ENCODE data around the gene AMY2B.
"Not testable (repeated sequence)": the region's sequence is repeated elsewhere in the genome, so short reads cannot be mapped to it uniquely, and the experiment has no call there.

The AMY2B gene

DNA sequence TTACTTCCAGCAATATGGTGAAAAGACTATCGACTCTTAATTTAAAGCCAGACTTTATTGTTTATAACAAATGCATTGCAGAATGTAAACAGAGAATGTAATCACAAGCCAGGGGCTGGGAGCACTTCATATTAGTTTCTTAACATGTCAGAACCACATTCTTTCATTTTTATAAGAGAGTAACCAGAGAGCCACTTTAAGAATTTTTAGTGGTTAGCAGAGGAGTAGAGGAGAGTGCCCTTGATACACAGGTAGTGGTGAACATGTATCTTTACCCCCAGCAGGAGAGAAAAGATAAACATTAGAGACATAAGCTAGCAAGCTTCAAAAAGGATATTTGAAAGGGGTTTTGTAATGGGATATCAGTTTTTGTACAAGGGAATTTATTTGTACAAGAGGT lies 11.1 kb downstream of the AMY2B start:
- Histone ChIP-seq H2AFZ (ENCODE audit: low read depth, low read length) (no peak overlapping the region), H3K79me2 (ENCODE audit: low read length) (no peaks in the 10 kb centered on the region), H3K4me3 (ENCODE audit: low read length) (no peak overlapping the region), H3K9me3 (ENCODE audit: insufficient read depth, low read length) (no peaks in the 10 kb centered on the region), H3K4me2 (ENCODE audit: low read length) (no peak overlapping the region), H3K36me3 (replicated peaks; ENCODE audit: low read depth, low read length) (no peaks in the 10 kb centered on the region), H3K9ac (ENCODE audit: low read length) (no peak overlapping the region), H3K27me3 (ENCODE audit: low read depth, low read length) (no peaks in the 10 kb centered on the region), H4K20me1 (ENCODE audit: insufficient read depth, low read length) (no peaks in the 10 kb centered on the region), H3K4me1 (ENCODE audit: low read length) (no peaks in the 10 kb centered on the region), H3K27ac (ENCODE audit: low read length) (no peak overlapping the region)
- TF ChIP-seq, protein P1, sequence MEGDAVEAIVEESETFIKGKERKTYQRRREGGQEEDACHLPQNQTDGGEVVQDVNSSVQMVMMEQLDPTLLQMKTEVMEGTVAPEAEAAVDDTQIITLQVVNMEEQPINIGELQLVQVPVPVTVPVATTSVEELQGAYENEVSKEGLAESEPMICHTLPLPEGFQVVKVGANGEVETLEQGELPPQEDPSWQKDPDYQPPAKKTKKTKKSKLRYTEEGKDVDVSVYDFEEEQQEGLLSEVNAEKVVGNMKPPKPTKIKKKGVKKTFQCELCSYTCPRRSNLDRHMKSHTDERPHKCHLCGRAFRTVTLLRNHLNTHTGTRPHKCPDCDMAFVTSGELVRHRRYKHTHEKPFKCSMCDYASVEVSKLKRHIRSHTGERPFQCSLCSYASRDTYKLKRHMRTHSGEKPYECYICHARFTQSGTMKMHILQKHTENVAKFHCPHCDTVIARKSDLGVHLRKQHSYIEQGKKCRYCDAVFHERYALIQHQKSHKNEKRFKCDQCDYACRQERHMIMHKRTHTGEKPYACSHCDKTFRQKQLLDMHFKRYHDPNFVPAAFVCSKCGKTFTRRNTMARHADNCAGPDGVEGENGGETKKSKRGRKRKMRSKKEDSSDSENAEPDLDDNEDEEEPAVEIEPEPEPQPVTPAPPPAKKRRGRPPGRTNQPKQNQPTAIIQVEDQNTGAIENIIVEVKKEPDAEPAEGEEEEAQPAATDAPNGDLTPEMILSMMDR (IDR thresholded peaks at IDR 0.05; ENCODE audit: low read depth, low read length): no peak
- TF ChIP-seq EZH2phosphoT487 (IDR thresholded peaks at IDR 0.05; ENCODE audit: low read depth): no peak

DNA sequence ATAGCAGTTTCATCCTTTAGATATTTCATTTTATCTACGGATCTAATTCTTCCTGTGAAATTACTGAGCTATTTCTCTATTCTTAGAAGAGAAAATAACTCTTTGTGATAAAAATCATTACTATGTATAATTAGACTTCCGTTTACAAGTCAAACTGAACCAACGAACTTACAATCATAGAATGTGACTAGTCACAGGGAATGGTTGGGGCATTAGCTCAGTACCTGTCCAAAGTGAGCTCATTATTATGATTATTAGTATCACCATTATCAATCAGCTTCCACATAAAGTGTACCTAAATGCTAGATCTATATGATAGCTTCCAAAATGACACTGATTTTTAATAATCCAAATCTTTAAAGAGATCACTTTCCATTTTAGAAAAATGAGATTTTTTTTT lies 12.5 kb downstream of the AMY2B start:
- no peak overlapping the region for H3K27ac ChIP-seq (ENCODE audit: low read length)
- H3K36me3 ChIP-seq (replicated peaks; ENCODE audit: low read depth, low read length): no peaks in the 10 kb centered on the region
- H4K20me1 ChIP-seq (ENCODE audit: insufficient read depth, low read length): no peaks in the 10 kb centered on the region
- no peaks in the 10 kb centered on the region for H3K9me3 ChIP-seq (ENCODE audit: insufficient read depth, low read length)
- TF ChIP-seq, protein P1 (IDR thresholded peaks at IDR 0.05; ENCODE audit: low read depth, low read length): no peak
- TF ChIP-seq EZH2phosphoT487 (IDR thresholded peaks at IDR 0.05; ENCODE audit: low read depth): no peak
- no peak overlapping the region for H3K9ac ChIP-seq (ENCODE audit: low read length)
- H3K4me2 ChIP-seq (ENCODE audit: low read length): no peak overlapping the region
- H3K27me3 ChIP-seq (ENCODE audit: low read depth, low read length): no peaks in the 10 kb centered on the region
- no peaks in the 10 kb centered on the region for H3K4me1 ChIP-seq (ENCODE audit: low read length)
- no peaks in the 10 kb centered on the region for H3K79me2 ChIP-seq (ENCODE audit: low read length)
- H3K4me3 ChIP-seq (ENCODE audit: low read length): no peak overlapping the region
- no peak overlapping the region for H2AFZ ChIP-seq (ENCODE audit: low read depth, low read length)

DNA sequence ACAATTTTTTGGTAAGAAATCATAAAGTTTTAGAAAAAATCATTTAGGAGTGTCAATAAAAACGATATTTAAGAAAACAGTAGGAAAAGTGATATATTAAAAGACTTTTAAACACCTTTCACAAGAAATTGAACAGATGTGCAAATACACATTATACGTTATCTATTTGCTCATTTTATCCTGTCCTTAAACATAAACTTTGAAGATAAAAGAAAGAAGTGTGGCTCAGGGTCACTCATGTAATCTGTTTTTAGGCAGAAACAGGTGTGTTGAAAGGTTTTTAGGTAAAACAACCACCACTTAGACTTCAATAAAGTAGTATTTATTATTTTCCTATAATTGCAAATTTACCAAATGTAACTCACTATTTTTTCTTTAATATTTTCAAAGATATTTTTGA lies 13.1 kb downstream of the AMY2B start:
- H3K4me1 ChIP-seq (ENCODE audit: low read length): no peaks in the 10 kb centered on the region
- H3K4me3 ChIP-seq (ENCODE audit: low read length): no peak overlapping the region
- H3K36me3 ChIP-seq (replicated peaks; ENCODE audit: low read depth, low read length): no peaks in the 10 kb centered on the region
- H2AFZ ChIP-seq (ENCODE audit: low read depth, low read length): no peak overlapping the region
- H3K4me2 ChIP-seq (ENCODE audit: low read length): no peak overlapping the region
- H3K27me3 ChIP-seq (ENCODE audit: low read depth, low read length): no peaks in the 10 kb centered on the region
- H3K9me3 ChIP-seq (ENCODE audit: insufficient read depth, low read length): no peaks in the 10 kb centered on the region
- TF ChIP-seq EZH2phosphoT487 (IDR thresholded peaks at IDR 0.05; ENCODE audit: low read depth): no peak
- TF ChIP-seq, protein P1 (IDR thresholded peaks at IDR 0.05; ENCODE audit: low read depth, low read length): no peak
- no peak overlapping the region for H3K9ac ChIP-seq (ENCODE audit: low read length)
- H3K27ac ChIP-seq (ENCODE audit: low read length): no peak overlapping the region
- no peaks in the 10 kb centered on the region for H3K79me2 ChIP-seq (ENCODE audit: low read length)
- no peaks in the 10 kb centered on the region for H4K20me1 ChIP-seq (ENCODE audit: insufficient read depth, low read length)

DNA sequence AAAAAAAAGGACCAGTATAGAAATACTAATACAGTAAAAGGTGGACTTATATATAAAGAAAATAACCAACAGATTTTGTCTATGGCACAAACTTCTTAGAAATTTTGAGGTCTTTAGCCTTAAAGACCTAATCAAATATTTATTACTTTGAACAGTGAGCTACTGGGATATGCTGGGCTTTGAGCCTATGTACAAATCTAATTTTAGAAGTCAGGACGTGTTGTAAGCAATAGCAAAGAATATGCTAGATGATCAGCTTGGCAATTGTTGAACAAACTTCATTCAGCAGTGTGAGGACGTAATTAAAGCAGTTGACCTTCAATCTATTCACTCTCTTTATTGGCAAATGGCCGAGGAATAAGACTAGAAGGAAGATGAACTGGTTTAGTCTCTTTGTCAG lies 31.4 kb downstream of the AMY2B start:
- not testable (repeated sequence) for H4K20me1 ChIP-seq (ENCODE audit: insufficient read depth, low read length); H3K4me2 ChIP-seq (ENCODE audit: low read length); H2AFZ ChIP-seq (ENCODE audit: low read depth, low read length); H3K9me3 ChIP-seq (ENCODE audit: insufficient read depth, low read length); H3K79me2 ChIP-seq (ENCODE audit: low read length); H3K9ac ChIP-seq (ENCODE audit: low read length); H3K4me1 ChIP-seq (ENCODE audit: low read length); H3K36me3 ChIP-seq (replicated peaks; ENCODE audit: low read depth, low read length); H3K4me3 ChIP-seq (ENCODE audit: low read length); H3K27ac ChIP-seq (ENCODE audit: low read length); H3K27me3 ChIP-seq (ENCODE audit: low read depth, low read length)

DNA sequence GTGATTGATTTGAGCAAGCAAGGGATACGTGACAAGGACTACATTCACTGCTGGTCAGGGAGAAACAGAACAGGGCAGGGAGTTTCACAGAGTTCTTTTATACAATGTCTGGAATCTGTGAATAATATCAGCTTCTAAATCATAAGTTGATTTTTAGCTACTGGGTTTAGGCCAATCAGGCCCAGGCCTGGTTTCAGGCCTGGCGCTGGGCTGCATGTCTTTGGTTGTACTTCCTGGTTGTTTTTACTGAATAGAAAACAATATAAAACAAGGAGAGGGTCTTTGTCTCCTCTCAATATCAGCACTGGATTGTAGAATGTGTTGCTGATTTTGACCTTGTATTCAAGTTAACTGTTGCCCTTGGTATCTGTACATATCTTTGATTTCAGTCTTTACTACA lies 45.0 kb downstream of the AMY2B start:
- no peaks in the 10 kb centered on the region for H3K27me3 ChIP-seq (ENCODE audit: low read depth, low read length)
- no peaks in the 10 kb centered on the region for H3K79me2 ChIP-seq (ENCODE audit: low read length)
- no peak overlapping the region for H3K4me2 ChIP-seq (ENCODE audit: low read length)
- no peak overlapping the region for H3K9ac ChIP-seq (ENCODE audit: low read length)
- no peak for TF ChIP-seq EZH2phosphoT487 (IDR thresholded peaks at IDR 0.05; ENCODE audit: low read depth)
- TF ChIP-seq, protein P1 (IDR thresholded peaks at IDR 0.05; ENCODE audit: low read depth, low read length): no peak
- H3K4me1 ChIP-seq (ENCODE audit: low read length): no peaks in the 10 kb centered on the region
- H3K4me3 ChIP-seq (ENCODE audit: low read length): no peak overlapping the region
- H4K20me1 ChIP-seq (ENCODE audit: insufficient read depth, low read length): no peaks in the 10 kb centered on the region
- no peaks in the 10 kb centered on the region for H3K9me3 ChIP-seq (ENCODE audit: insufficient read depth, low read length)
- no peak overlapping the region for H2AFZ ChIP-seq (ENCODE audit: low read depth, low read length)
- no peaks in the 10 kb centered on the region for H3K36me3 ChIP-seq (replicated peaks; ENCODE audit: low read depth, low read length)
- H3K27ac ChIP-seq (ENCODE audit: low read length): no peak overlapping the region

DNA sequence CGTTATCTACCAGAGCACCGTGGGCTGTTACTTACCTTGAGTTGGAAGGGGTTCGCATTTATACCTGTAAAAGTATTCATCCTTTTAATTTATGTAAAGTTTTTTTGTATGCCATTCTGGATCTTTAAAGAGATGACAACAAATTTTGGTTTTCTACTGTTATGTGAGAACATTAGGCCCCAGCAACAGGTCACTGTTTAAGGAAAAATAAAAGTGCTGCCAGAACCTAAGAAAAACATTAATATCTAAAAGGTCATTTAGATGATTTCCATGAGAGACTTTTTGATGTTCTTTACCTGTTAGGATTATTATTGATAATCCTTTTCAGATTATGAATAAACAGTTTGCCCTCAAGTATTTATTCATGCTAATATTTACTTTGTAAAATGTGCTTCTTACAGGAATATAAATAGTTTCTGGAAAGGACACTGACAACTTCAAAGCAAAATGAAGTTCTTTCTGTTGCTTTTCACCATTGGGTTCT lies 45.6 kb downstream of the AMY2B start, which contains the start of gene AMY2A:
Gene AMY2A, plus strand, starts transcription at position 434 of the 484 bp plus-strand sequence. Its CDS starts 14 bp downstream, at position 448.
- H3K27me3 ChIP-seq (ENCODE audit: low read depth, low read length); H2AFZ ChIP-seq (ENCODE audit: low read depth, low read length); H3K9ac ChIP-seq (ENCODE audit: low read length); H3K4me1 ChIP-seq (ENCODE audit: low read length); H3K4me3 ChIP-seq (ENCODE audit: low read length); H3K36me3 ChIP-seq (replicated peaks; ENCODE audit: low read depth, low read length); H3K4me2 ChIP-seq (ENCODE audit: low read length); H4K20me1 ChIP-seq (ENCODE audit: insufficient read depth, low read length); H3K79me2 ChIP-seq (ENCODE audit: low read length); H3K9me3 ChIP-seq (ENCODE audit: insufficient read depth, low read length); H3K27ac ChIP-seq (ENCODE audit: low read length): not testable (repeated sequence)

All from OCI-LY3 (cell line).